ENCODE measurements around the gene SLC66A2. TPM values are rescaled to one million over a fixed set of nuclear protein-coding genes. Genes with fewer than 3 reads are reported as not detected.
"Not testable (repeated sequence)": the region's sequence is repeated elsewhere in the genome, so short reads cannot be mapped to it uniquely, and the experiment has no call there.

Gene SLC66A2
- 31.1 TPM for polyA plus RNA-seq (2013, experiment 1 of 2; ENCODE audit: insufficient read length)
- polyA plus RNA-seq (2013, experiment 2 of 2; ENCODE audit: insufficient read length) = 21.4 TPM

DNA sequence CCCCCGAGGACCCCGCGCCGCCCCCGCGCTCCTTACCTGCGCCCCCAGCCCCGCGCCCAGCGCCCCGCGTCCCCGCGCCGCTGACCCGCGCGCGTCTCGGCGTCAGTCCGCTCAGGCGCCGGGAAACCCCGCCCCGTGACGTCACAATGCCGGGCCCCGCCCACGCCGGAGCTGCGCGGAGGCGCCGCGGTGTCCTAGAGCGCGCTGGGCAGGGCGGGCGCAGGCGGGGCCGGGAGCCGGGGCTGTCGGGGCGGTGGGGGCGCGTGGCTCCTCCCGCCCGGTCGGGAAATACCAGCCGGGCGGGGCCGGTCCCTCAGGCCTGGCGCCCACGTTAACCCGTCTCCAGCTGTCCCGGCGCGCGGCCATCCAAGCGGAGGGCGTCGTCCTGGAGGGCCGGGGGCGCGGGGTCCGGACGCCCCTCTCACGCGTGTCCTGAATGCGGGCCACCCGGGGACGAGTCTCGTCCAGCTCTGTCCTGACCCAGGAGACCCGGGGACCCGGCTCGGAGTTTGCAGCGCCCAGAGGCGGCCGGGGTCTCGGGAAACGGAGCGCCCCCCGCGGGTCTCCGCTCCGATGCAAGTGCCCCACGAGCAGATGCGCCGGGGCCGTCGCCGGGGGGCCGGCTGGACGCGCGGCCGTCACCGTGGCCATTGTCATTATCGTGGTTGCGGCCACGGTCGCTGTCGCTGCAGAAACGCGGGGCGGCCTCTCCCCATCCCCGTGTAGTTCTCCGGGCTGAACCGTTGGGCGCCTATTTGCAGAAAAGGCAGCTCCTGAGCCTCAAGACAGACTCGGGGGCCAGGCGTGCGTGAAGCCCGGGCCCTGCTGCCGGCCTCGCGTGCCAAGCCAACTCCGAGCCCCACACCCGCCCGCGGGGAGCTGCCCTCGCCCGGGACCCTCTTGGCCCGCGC lies at the start of gene SLC66A2:
TSS of gene SLC66A2 (minus strand) at position 109 of the 911 bp plus-strand sequence. CDS start 727 bp downstream, outside the sequence.
- peak; percentile 85 for DNase-seq

DNA sequence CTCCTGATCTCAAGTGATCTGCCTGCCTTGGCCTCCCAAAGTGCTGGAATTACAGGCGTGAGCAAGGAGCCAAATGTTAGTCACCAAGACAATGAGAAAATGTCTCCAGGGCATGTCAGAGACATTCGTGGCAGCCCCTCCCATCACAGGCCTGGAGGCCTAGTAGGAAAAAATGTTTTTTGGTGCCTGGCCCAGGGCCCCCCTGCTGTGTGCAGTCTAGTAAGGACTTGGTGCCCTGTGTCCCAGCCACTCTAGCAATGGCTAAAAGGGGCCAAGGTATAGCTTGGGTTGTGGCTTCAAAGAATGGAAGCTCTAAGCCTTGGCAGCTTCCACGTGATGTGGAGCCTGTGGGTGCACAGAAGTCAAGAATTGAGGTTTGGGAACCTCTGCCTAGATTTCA lies 49.4 kb upstream of the SLC66A2 start:
- DNase-seq = no peak

DNA sequence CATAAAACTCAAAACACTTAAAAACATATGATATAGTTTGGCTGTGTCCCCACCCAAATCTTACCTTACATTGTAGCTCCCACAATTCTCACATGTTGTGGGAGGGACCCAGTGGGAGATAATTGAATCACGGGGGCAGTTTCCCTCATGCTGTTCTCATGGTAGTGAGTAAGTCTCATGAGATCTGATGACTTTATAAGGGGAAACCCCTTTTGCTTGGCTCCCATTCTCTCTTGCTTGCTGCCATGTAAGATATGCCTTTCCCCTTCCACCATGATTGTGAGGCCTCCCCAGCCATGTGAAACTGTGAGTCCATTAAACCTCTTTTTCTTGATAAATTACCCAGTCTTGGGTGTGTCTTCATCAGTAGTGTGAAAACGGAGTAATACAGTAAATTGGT lies 48.2 kb upstream of the SLC66A2 start:
- not testable (repeated sequence) for DNase-seq

DNA sequence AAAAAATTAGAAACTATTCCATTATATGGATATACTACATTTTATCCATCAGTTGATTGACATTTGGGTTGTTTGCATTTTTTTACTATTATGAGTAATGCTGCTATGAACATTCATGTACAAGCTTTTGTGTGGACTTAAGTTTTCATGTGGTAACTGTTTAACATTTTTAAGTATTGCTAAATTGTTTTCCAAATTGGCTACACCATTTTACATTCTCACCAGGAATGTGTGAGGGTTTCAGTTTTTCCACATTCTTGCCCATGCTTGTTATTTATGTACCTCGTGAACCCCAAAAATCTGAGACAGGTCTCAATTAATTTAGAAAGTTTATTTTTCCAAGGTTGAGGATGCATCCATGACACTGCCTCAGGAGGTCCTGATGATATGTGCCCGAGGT lies 40.0 kb upstream of the SLC66A2 start:
- no peak for DNase-seq

DNA sequence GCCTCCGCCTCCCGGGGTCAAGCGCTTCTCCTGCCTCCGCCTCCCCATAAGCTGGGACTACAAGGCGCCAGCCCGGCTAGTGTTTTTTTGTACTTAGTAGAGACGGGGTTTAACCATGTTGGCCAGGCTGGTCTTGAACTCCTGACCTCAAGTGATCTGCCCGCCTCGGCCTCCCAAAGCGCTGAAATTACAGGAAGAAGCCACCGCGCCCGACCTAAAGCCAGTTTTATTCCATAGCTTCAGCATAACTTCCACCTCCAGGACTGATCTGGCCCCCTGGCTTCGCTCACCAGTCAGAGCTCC lies 37.7 kb upstream of the SLC66A2 start:
- DNase-seq = no peak

DNA sequence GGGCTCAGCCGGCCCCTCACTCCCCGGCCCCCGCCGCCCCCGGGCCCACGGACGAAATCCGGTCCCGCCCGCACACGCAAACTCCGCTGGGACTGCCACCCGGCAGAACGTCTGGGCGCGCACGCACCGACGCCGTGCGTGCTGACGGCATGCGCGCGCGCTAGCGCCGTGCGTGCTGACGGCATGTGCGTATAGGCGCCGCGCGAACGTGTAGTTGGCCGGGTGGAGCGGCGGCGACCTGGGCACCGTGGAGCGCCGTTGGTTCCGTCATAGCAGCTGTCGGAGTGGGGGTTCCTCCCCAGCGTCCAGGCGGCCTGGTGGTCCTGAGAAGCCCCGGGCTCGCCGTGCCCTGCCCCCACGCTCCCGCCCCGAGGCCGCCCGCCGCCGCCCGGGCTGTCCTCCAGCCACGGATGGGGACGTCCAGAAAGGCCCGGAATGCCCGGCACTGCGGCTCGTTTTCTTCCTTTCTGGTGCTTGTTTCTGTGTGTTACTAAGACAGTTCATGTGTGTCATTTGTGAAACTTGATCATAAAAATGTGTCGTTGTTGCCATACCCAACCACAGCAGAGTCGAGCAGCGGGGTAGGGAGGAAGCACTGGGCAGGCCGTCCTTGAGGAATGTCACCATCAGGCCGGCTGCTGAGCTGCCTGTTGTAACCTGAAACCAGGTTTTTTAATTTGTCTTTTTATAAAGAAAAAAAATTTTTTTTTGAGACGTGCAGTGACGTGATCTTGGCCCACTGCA lies 37.2 kb upstream of the SLC66A2 start, which contains the start of gene TXNL4A:
TSS of gene TXNL4A (minus strand) at position 113 of the 744 bp plus-strand sequence. CDS start 171 bp downstream, outside the sequence.
- peak; percentile 87 for DNase-seq

DNA sequence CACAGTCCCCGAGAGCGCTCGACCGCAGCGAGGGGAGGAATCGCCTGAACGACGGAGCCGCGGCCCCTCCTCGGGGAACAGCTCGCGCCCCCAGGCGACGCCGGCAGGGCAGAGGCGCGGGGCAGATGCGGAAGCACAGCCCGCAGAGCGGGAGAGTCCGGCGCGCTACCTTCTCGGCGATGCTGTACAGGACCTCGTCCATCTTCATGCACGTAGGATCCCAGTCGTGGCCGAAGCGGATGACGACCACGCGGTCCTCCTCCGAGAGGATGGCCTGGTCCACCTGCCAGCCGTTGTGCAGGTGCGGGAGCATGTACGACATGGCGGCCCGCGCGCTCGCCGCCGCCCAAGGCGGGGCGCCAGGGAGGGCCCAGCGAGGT lies 36.6 kb upstream of the SLC66A2 start:
- DNase-seq = peak; percentile 47

DNA sequence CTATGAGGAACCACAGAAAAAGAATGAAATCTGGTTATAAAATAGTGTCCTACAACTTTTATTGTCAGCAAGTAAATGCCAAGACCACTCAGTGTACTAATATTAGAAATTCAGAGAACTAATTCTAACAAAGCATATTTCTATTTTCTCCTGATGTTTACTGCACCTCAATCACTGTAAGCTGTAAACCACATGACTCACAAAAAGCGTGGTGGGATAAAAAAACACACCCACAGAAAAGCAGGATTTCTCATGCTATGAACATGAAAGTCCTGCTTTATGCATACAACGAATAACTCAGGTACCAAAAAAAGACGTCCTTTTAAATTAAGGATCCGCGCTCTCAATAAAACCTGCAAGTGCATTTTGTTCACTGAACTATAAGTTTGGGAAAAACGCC lies 36.1 kb upstream of the SLC66A2 start:
- DNase-seq = peak; percentile 11

DNA sequence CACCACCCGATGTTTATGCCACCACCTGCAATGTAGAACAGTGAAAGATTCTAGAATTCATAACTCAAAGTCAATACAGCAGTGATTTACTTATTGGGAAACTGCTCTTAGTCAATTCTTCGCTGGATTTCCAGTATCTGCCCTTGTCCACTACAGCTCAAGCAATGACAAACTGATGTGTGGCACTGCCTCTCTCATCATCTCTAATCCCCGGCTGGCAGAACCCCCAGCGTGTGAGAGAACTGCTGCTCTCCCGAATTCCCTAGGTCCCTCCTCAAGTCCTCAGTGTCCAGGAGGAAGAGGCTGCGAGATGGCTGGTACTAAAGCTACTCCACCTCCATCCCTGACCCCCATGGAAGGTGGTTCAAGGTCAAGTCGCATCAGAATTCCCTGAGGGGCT lies 35.3 kb upstream of the SLC66A2 start:
- no peak for DNase-seq

DNA sequence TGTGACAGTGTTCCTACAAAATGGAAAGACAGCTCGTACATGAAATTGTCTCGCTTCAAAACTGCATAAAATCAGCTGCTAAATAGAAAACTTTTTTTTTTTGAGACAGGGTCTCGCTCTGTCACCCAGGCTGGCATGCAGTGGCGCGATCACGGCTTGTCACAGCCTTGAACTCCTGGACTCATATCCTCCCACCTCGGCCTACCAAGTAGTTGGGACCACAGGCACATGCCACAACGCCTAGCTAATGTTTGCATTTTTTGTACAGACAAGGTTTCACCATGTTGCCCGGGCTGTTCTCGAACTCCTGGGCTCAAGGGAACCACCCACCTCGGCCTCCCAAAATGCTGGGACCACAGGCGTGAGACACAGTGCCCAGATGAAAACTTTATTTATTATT lies 33.7 kb upstream of the SLC66A2 start:
- no peak for DNase-seq

DNA sequence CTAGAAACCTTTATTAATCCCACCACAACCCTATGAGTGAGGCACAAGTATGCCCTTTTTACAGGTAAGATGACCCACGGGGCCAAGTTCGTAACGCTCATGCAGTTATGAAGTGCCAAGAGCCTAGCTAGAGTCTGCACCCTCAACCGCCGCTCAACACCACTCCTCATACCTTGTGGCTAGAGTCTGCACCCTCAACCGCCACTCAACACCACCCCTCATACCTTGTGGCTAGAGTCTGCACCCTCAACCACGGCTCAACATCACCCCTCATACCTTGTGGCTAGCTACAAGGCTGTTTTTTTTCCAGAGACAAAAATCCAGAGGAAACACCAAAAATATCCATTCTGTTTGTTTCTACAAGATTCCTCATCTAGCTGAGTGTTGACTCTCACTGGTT lies 32.3 kb upstream of the SLC66A2 start:
- no peak for DNase-seq

DNA sequence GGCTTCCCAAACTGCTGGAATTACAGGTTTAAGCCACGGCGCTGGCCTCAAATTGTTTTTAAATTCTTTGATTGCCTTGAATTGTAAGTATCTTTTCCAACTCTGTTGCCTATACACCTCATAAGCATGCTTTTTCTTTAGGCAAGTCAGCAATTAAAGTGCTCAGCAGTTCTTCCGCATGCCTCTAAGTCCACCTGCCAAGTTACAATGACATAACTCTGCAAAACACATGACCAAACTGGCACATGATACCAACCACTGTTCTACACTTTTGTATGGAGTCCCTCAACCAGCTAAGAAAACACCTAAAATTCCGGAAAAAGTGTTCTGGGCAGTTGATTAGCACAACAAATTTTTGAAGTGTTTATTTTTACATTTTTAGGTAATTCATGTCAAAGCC lies 31.8 kb upstream of the SLC66A2 start:
- no peak for DNase-seq

DNA sequence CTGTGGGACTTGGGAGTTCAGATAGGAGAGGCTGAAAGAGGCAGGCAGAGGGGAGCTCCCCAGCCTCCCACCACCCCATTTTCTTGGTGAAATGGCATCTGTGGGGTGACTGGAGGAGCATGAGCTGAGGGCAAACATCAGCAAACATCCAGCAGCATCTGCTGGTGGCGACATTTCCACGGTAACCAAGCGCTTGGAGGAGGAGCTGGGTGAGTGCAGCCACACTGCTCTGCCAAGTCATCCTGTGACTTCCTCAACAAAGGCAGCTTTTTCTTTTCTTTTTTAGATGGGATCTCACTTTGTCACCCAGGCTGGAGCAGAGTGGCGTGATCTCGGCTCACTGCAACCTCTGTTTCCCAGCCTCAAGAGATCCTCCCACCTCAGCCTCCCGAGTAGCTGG lies 31.3 kb upstream of the SLC66A2 start:
- no peak for DNase-seq

DNA sequence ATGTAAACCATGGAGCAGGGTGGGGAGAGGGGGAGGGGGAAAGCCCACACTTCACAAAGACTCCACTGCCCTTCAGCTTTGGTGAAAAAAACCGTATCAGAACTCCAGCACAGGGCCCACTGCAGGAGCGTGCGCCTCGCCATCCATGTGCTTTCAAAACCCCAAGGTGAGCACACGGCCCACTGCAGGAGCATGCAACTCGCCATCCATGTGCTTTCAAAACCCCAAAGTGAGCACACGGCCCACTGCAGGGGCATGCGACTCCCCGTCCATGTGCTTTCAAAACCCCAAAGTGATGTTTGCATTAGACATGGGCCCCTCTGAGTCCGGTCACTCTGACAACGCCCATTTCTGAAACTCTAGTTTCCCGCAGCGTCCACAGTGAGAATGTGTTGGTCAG lies 29.1 kb upstream of the SLC66A2 start:
- no peak for DNase-seq

DNA sequence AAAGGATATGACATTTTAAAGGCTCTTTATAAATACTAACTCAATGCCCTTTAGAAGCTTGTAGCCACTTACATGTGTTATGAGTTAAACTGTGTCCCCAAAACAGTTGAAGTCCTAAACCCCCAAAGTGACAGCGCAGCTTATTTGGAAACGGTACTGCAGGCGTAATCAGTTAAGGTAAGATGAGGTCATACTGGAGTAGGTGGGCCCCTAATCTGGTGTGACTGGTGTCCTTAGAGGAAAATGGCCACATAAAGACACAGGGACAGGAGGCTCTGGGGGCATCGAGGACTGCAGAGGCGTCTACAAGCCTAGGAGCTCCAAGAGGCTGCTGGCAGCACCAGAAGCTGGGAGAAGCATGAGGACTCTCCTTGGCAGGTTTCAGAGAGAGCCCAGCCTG lies 28.4 kb upstream of the SLC66A2 start:
- no peak for DNase-seq

DNA sequence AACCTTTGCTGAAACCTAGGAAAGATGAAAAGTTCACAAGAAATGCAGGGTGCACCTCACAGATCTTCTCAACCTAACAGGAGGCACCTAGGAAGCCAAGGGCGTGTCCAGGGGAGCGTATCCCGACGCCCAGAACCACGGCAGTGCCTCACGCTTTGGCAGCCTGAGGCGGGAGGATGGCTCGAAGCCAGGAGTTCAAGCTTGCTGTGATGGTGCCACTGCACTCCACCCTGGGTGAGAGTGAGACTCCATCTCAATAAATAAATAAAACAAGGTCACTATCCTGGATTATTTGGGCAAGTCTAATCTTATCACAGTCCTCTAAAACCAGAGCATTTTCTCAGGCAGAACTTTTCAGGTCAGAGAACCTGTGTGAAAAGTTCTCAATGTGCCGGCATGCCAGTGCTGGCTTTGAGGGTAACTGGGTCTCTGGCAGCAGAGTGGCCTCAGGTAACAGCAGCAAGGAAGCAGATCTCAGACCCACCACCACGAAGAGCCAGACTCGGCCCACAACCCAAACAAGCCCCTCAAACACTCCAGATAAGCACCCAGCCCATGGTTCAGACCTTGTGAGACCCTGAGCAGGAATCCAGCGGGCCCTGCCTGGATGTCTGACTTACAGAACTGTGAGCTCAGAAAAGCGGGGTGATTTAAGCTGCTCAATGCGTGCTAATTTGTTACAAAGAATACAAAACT lies 24.7 kb upstream of the SLC66A2 start:
- no peak for DNase-seq

DNA sequence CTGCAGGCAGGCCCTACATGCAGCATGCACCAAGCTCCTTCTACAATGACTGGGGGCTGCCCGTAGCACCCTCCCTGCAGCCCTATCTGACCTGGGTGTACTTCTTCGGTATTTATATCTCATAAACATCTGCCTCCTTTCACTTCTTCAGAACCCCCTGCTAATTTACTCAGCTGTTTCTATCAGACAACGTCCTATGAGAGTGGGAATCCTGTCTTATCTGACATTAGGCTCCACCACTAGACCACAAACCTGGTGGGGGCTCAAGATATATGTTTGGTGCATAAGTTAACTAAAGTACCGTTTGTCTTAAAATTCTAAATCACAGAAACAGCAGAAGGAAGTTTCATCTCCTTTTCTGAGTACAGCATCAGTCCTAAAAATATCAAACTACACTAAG lies 23.6 kb upstream of the SLC66A2 start:
- DNase-seq = no peak

DNA sequence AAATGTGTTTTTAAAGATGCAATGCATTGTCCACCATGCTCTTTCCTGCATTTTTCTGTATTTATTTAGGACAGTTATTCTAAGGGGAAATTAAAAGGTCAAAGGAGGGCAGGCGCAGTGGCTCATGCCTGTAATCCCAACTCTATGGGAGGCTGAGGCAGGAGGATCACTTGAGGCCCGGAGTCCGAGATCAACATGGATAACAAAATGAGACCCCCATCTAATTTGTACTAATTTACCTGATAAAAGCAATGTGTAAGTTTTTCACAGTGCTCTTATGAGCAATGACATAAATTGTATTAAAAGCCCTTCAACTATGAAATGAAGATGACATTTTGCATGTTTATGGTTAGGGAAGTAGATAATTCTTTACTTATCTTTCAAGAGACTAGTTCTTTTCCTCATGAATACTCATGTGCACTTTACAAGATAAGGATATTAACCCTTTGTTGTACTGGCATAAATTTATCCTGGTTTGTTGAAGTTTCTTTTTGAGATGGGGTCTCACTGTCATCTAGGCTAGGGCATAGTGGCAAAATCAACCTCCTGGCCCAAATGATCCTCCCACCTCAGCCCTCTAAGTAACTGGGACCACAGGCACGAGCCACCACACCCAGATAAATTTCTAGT lies 22.7 kb upstream of the SLC66A2 start:
- DNase-seq = no peak

DNA sequence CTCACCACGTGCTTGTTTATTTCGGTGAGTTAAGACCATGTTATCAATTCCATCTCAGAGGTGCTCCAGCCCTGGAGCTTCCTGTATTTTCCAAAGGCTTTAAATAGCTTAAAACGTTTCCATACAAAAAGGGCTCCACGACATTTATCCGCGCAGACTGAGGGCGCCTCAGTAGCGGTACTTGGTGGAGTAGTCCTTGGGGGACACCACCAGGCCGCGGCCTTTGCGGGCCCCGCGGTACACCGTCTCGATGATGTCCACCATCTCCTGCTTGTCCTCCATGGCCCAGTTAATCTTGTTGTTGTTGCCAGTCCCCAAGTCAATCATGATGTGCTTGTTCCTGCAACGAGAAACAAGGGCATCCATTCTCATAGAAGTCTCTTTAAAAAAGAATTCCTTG lies 22.1 kb upstream of the SLC66A2 start:
- no peak for DNase-seq

DNA sequence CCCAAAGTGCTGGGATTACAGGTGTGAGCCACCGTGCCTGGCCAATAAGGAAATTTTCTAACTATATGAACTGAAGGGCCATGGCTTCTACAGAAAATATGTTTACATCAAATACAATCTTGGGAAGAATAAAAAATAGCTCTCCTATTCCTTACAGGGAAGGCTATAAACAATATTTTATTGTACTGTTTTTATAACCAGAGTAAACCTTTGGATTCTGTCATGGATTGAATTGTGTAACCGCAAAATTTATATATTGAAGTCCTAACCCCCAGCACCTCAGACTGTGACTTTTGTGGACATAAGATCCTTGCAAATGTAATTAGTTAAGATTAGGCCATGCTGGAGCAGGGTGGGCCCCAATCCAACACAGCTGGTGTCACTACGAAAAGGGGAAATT lies 21.3 kb upstream of the SLC66A2 start:
- no peak for DNase-seq

DNA sequence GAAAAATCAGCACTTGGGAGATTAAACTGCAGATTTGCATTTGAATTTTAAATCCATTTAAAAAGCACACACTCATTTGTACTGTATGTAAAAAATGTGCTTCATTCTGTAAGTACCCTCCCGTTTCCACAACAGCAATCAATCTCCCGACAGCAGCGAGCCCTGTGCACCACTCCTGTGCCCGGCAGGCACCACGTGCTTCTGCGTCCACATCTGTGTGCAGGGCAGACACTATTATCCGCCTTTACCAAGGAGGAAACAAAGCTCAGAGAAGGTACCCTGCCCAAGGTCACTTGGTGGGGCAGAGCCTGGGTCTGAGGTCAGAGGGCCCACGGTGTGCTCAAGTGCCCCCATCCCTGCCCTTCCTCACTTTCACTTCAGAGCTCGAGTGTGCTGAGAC lies 20.5 kb upstream of the SLC66A2 start:
- no peak for DNase-seq

DNA sequence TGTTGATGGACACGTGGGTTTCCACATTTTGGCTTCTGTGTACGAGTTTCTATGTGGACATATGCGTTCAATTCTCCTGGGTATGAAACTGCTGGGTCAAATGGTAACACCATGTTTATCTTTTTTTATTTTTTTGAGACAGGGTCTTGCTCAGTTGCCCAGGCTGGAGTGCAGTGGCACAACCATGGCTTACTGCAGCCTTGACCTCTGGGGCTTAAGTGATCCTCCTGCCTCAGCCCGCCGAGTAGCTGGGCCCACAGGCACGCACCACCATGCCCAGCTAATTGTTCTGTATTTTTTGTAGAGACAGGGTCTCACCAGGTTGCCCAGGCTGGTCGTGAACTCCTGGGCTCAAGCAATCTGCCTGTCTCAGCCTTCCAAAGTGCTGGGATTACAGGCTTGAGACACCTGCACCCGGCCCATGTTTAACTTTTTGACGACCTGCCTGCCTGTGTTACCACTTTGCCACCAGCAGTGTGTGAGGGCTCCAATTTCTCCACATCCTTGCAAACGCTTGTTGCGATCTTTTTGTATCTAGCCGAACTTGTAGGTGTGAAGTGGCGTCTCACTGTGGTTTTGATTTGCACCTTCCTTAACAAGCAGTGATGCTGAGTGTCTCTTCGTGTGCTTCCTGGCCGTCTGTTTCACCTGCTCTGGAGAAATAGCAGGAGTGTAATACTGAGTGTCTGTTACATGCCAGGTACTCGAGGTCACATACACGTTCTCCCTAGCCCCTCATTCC lies 19.9 kb upstream of the SLC66A2 start:
- no peak for DNase-seq

All from fibroblast of skin of back (primary cell).